GM12872 (cell line): ENCODE measurements around the gene MYO7A.
A peak's percentile ranks its signal among the peaks of the same experiment; 100 is the strongest.

Source experiments
- CTCF ChIP-seq: IDR thresholded peaks from 3 replicates; pipeline ENCODE4 v1.5.1; 2011; ENCODE audit warnings: low read depth, mild to moderate bottlenecking, low read length, moderate library complexity; ENCODE audit not compliant: insufficient read depth

Gene MYO7A

DNA sequence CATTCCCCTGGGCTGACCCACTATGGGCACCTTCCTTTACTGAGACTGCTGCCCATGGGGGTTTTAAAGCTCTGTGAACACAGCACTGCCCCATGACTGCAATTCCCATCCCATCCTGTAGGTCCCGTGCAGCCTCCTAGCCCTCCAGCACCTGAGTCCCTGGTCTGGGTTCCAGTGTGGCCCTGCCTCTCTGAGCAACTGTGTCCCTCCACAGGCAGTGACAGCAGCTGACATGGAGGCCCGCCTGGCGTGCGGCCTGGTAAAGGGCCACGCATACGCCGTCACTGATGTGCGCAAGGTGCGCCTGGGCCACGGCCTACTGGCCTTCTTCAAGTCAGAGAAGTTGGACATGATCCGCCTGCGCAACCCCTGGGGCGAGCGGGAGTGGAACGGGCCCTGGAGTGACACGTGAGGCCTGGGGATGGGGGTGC lies 12.8 kb upstream of the MYO7A start:
- peak; percentile 43; the same call in 2 of the 3 replicates for TF ChIP-seq CTCF

DNA sequence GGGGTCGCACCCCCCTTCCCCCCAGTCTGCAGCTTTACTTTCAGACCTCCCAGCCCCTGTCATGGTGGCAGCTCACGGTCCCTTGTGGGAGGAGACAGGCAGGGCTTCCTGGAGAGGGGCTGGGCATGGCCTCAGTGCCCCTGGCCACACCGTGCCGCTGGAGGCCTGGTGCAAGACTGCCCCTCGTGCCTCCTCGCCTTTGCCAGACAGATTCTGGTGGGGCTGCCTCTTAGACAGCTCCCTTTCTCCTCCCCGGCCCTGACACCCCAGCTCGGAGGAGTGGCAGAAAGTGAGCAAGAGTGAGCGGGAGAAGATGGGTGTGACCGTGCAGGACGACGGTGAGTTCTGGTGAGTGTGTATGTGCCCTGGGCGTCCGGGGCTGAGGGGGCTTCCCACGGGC lies 12.1 kb upstream of the MYO7A start:
- TF ChIP-seq CTCF = no peak

- TF ChIP-seq CTCF = no peak
Observed at GRCh38 chr11:77117492-77117891, 10.6 kb upstream of the MYO7A start.

DNA sequence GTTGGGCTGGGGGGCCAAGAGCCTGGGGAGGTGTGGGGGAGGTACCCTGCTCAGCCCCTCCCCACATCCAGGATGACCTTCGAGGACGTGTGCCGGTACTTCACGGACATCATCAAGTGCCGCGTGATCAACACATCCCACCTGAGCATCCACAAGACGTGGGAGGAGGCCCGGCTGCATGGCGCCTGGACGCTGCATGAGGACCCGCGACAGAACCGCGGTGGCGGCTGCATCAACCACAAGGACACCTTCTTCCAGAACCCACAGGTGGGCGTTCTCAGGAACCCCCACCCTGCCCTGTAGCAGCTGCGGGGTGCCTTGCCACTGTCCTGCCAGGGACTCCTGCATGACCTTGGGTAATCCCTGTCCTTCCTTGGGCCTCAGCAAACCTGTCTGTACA lies 10.0 kb upstream of the MYO7A start:
- no peak for TF ChIP-seq CTCF

- no peak for TF ChIP-seq CTCF
Observed at GRCh38 chr11:77118971-77119370, 9.1 kb upstream of the MYO7A start.

GRCh38 chr11:77119531-77119936 lies 8.5 kb upstream of the MYO7A start:
- TF ChIP-seq CTCF = no peak

DNA sequence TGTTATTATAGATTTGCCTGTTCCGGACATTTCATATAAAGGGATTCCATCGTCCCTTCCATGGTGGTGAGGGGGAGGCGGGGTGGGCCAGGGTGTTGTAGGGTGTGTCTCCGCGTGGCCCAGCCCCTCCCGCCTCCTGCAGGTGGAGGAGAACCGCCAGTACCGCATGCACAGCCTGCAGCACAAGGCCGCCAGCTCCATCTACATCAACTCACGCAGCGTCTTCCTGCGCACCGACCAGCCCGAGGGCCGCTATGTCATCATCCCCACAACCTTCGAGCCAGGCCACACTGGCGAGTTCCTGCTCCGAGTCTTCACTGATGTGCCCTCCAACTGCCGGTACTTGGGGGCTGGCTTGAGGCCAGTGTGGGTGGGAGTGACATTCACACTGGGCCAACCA lies 7.5 kb upstream of the MYO7A start:
- no peak for TF ChIP-seq CTCF
